GM23338 (cell line): ENCODE results near the gene ITIH5. TPM values are rescaled to one million over a fixed set of nuclear protein-coding genes. Genes with fewer than 3 reads are reported as not detected.

ENCODE experiments used
- ATAC-seq: fragments of 200-7000 bp; cut with Tn5 transposase; 3 replicates; pipeline ENCODE4 v1.9.1; 2020
- DNase-seq: peaks from one replicate; pipeline ENCODE4 v3.0.0-alpha.2; 2015; ENCODE audit warnings: low spot score
- H2AFZ ChIP-seq: fragments of 200-600 bp; sonication (generic); 2 replicates; pipeline ENCODE4 v1.8.0; 2016; ENCODE audit warnings: antibody characterized with exemption, mild to moderate bottlenecking, moderate library complexity
- H3F3A ChIP-seq: fragments of 200-600 bp; sonication (generic); replicated peaks from 2 replicates; pipeline ENCODE4 v1.8.0; 2017; ENCODE audit warnings: antibody characterized with exemption, mixed run types, low read depth
- H3K27ac ChIP-seq: fragments of 200-600 bp; sonication (generic); 2 replicates; pipeline ENCODE4 v1.6.1; 2016; ENCODE audit warnings: low read depth
- H3K27me3 ChIP-seq: fragments of 200-600 bp; sonication (generic); 2 replicates; pipeline ENCODE4 v1.8.0; 2016; ENCODE audit warnings: mild to moderate bottlenecking, mixed run types, moderate library complexity; ENCODE audit not compliant: insufficient read depth
- H3K36me3 ChIP-seq: fragments of 200-600 bp; sonication (generic); 2 replicates; pipeline ENCODE4 v1.8.0; 2016; ENCODE audit warnings: mild to moderate bottlenecking; ENCODE audit not compliant: insufficient read depth
- H3K4me1 ChIP-seq: fragments of 200-600 bp; sonication (generic); 2 replicates; pipeline ENCODE4 v1.8.0; 2016; ENCODE audit warnings: mild to moderate bottlenecking, moderate library complexity; ENCODE audit not compliant: insufficient read depth
- H3K4me2 ChIP-seq: fragments of 200-600 bp; sonication (generic); 2 replicates; pipeline ENCODE4 v1.7.1; 2017; ENCODE audit warnings: mixed run types
- H3K4me3 ChIP-seq: fragments of 200-600 bp; sonication (generic); 2 replicates; pipeline ENCODE4 v1.6.1; 2016; ENCODE audit warnings: mixed run types
- H3K79me2 ChIP-seq: fragments of 200-600 bp; sonication (generic); replicated peaks from 2 replicates; pipeline ENCODE4 v1.8.0; 2017; ENCODE audit warnings: mild to moderate bottlenecking; ENCODE audit not compliant: insufficient read depth
- H3K9me2 ChIP-seq: fragments of 200-600 bp; sonication (generic); 2 replicates; pipeline ENCODE4 v1.8.0; 2017; ENCODE audit not compliant: insufficient read depth
- H4K20me1 ChIP-seq: fragments of 200-600 bp; sonication (generic); replicated peaks from 2 replicates; pipeline ENCODE4 v1.8.0; 2017; ENCODE audit warnings: mild to moderate bottlenecking; ENCODE audit not compliant: insufficient read depth
- H3K27ac Mint-ChIP-seq: 2 replicates; pipeline ENCODE4 v1.8.0; 2020; ENCODE audit warnings: inconsistent platforms, mild to moderate bottlenecking, moderate library complexity, mixed read lengths
- H3K27me3 Mint-ChIP-seq: 3 replicates; pipeline ENCODE4 v1.8.0; 2022; ENCODE audit warnings: low read depth, mild to moderate bottlenecking, moderate library complexity, mixed read lengths, inconsistent platforms; ENCODE audit not compliant: insufficient read depth, poor library complexity
- H3K36me3 Mint-ChIP-seq: 3 replicates; pipeline ENCODE4 v1.8.0; 2021; ENCODE audit warnings: low read depth, mild to moderate bottlenecking, inconsistent platforms, moderate library complexity, mixed read lengths
- H3K4me1 Mint-ChIP-seq: 3 replicates; pipeline ENCODE4 v1.8.0; 2020; ENCODE audit warnings: mild to moderate bottlenecking, inconsistent platforms, mixed read lengths
- H3K4me3 Mint-ChIP-seq: 3 replicates; pipeline ENCODE4 v1.8.0; 2021; ENCODE audit warnings: moderate library complexity, mild to moderate bottlenecking, inconsistent platforms, mixed read lengths
- H3K9me3 Mint-ChIP-seq: 3 replicates; pipeline ENCODE4 v1.8.0; 2020; ENCODE audit warnings: moderate library complexity, mild to moderate bottlenecking, inconsistent platforms, mixed read lengths
- ETS1 ChIP-seq: IDR thresholded peaks from 2 replicates; pipeline ENCODE4 v1.6.1; 2016; ENCODE audit warnings: antibody characterized with exemption
- EZH2 ChIP-seq: fragments of 200-600 bp; sonication (generic); IDR thresholded peaks from one replicate; pipeline ENCODE4 v1.8.0; 2017; ENCODE audit warnings: antibody characterized with exemption, mild to moderate bottlenecking, low read depth; ENCODE audit not compliant: unreplicated experiment
- EZH2phosphoT487 ChIP-seq: fragments of 200-600 bp; sonication (generic); IDR thresholded peaks from one replicate; pipeline ENCODE4 v1.8.1; 2018; ENCODE audit warnings: antibody characterized with exemption; ENCODE audit not compliant: unreplicated experiment
- JUNB ChIP-seq: IDR thresholded peaks from one replicate; pipeline ENCODE4 v1.6.1; 2016; ENCODE audit warnings: antibody characterized with exemption; ENCODE audit not compliant: unreplicated experiment
- NANOG ChIP-seq: IDR thresholded peaks from 2 replicates; pipeline ENCODE4 v1.6.1; 2016; ENCODE audit warnings: antibody characterized with exemption, borderline replicate concordance
- STAT1 ChIP-seq: IDR thresholded peaks from one replicate; pipeline ENCODE4 v1.6.1; 2016; ENCODE audit warnings: antibody characterized with exemption; ENCODE audit not compliant: unreplicated experiment
- ZNF114 ChIP-seq: fragments of 250-450 bp; sonication (Bioruptor Pico); IDR thresholded peaks from 2 replicates; pipeline ENCODE4 v1.5.0; 2020; ENCODE audit warnings: mild to moderate bottlenecking, moderate library complexity
- polyA plus RNA-seq: library from polyadenylated mRNA; unstranded; fragments of >200 nt; fragmentation: Nextera tagmentation; extraction: Ambion mirVana; gene quantifications from 2 replicates; pipeline ENCODE4 v1.2.1, GENCODE V29; 2016
- total RNA-seq: library from RNA; depleted of rRNA; stranded (reverse); fragments of >200 nt; shearing (Covaris generic); gene quantifications from 2 replicates; pipeline ENCODE4 v1.2.3, GENCODE V29; 2014
- TF ChIP-seq, protein P1 (sequence below): IDR thresholded peaks from one replicate; pipeline ENCODE4 v1.6.1; 2018; ENCODE audit warnings: antibody characterized with exemption; ENCODE audit not compliant: unreplicated experiment
- TF ChIP-seq, protein P2 (sequence below), 2 experiments: fragments of 200-600 bp in 1 of 2; sonication (generic) in 1 of 2; conservative IDR thresholded peaks; 2 replicates each; pipeline versions ENCODE4 v1.5.1 to v1.6.1; 2016 to 2017; ENCODE audit warnings: antibody characterized with exemption in 2 of 2, low read depth in 2 of 2, mild to moderate bottlenecking in 2 of 2, moderate library complexity in 1 of 2
- TF ChIP-seq, protein P3 (sequence below): fragments of 250-450 bp; sonication (Bioruptor Pico); IDR thresholded peaks from 2 replicates; pipeline ENCODE4 v1.5.0; 2020; ENCODE audit warnings: mild to moderate bottlenecking, moderate library complexity

The ITIH5 gene
- total and polyA plus RNA-seq, 2 experiments from 2014 or later, result 0.99 to 2.2 TPM

DNA sequence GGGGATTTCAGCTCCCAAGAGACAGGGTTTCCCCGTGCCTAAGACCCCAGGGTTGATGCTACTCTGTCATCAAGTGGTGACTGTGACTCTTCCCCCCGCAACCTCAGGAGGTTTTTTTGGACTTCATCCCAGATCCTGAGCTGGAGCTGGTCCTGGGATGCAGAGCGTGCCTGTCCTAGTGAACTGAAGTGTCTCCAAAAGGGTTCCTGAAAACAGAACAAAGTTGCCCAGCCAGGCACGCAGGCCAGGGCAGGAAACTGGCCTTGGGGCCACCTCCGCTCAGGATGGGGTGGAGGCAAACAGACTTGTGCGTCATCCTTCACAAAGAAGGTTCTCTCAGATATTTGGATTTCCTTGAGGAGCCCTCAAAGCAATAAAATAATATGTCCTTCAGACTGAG is 118.9 kb downstream of the ITIH5 start:
- Histone ChIP-seq H3K4me2 (no peak overlapping the region), H3K27ac (no peak overlapping the region), H3K9me2 (peaks cover 5% of the 10 kb centered on the region; the same call in 1 of the 2 replicates), H3K36me3 (no peaks in the 10 kb centered on the region), H3K27me3 (no peaks in the 10 kb centered on the region), H3F3A (no peaks in the 10 kb centered on the region), H3K4me3 (no peak overlapping the region), H2AFZ (peak overlapping the region; percentile 43; the same call in 1 of the 2 replicates), H4K20me1 (no peaks in the 10 kb centered on the region), H3K79me2 (no peaks in the 10 kb centered on the region), H3K4me1 (0 out of 2 replicates have a peak, but pooled peaks cover 3% of the 10 kb centered on the region)
- ATAC-seq, result no peak
- H3K27me3 Mint-ChIP-seq, result peaks cover 8% of the 10 kb centered on the region
- H3K4me1 Mint-ChIP-seq, result peaks cover 5% of the 10 kb centered on the region
- TF ChIP-seq EZH2, result no peak
- TF ChIP-seq STAT1, result no peak
- TF ChIP-seq, protein P1, sequence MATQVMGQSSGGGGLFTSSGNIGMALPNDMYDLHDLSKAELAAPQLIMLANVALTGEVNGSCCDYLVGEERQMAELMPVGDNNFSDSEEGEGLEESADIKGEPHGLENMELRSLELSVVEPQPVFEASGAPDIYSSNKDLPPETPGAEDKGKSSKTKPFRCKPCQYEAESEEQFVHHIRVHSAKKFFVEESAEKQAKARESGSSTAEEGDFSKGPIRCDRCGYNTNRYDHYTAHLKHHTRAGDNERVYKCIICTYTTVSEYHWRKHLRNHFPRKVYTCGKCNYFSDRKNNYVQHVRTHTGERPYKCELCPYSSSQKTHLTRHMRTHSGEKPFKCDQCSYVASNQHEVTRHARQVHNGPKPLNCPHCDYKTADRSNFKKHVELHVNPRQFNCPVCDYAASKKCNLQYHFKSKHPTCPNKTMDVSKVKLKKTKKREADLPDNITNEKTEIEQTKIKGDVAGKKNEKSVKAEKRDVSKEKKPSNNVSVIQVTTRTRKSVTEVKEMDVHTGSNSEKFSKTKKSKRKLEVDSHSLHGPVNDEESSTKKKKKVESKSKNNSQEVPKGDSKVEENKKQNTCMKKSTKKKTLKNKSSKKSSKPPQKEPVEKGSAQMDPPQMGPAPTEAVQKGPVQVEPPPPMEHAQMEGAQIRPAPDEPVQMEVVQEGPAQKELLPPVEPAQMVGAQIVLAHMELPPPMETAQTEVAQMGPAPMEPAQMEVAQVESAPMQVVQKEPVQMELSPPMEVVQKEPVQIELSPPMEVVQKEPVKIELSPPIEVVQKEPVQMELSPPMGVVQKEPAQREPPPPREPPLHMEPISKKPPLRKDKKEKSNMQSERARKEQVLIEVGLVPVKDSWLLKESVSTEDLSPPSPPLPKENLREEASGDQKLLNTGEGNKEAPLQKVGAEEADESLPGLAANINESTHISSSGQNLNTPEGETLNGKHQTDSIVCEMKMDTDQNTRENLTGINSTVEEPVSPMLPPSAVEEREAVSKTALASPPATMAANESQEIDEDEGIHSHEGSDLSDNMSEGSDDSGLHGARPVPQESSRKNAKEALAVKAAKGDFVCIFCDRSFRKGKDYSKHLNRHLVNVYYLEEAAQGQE, result no peak
- TF ChIP-seq ZNF114, result no peak
- no peak for TF ChIP-seq JUNB
- no peak for TF ChIP-seq EZH2phosphoT487
- TF ChIP-seq, protein P2, sequence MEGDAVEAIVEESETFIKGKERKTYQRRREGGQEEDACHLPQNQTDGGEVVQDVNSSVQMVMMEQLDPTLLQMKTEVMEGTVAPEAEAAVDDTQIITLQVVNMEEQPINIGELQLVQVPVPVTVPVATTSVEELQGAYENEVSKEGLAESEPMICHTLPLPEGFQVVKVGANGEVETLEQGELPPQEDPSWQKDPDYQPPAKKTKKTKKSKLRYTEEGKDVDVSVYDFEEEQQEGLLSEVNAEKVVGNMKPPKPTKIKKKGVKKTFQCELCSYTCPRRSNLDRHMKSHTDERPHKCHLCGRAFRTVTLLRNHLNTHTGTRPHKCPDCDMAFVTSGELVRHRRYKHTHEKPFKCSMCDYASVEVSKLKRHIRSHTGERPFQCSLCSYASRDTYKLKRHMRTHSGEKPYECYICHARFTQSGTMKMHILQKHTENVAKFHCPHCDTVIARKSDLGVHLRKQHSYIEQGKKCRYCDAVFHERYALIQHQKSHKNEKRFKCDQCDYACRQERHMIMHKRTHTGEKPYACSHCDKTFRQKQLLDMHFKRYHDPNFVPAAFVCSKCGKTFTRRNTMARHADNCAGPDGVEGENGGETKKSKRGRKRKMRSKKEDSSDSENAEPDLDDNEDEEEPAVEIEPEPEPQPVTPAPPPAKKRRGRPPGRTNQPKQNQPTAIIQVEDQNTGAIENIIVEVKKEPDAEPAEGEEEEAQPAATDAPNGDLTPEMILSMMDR (conservative IDR thresholded peaks at IDR 0.05; ENCODE audit: low read depth in 2 of 2), result no peak
- no peak for TF ChIP-seq NANOG
- no peak for TF ChIP-seq ETS1
- TF ChIP-seq, protein P3, sequence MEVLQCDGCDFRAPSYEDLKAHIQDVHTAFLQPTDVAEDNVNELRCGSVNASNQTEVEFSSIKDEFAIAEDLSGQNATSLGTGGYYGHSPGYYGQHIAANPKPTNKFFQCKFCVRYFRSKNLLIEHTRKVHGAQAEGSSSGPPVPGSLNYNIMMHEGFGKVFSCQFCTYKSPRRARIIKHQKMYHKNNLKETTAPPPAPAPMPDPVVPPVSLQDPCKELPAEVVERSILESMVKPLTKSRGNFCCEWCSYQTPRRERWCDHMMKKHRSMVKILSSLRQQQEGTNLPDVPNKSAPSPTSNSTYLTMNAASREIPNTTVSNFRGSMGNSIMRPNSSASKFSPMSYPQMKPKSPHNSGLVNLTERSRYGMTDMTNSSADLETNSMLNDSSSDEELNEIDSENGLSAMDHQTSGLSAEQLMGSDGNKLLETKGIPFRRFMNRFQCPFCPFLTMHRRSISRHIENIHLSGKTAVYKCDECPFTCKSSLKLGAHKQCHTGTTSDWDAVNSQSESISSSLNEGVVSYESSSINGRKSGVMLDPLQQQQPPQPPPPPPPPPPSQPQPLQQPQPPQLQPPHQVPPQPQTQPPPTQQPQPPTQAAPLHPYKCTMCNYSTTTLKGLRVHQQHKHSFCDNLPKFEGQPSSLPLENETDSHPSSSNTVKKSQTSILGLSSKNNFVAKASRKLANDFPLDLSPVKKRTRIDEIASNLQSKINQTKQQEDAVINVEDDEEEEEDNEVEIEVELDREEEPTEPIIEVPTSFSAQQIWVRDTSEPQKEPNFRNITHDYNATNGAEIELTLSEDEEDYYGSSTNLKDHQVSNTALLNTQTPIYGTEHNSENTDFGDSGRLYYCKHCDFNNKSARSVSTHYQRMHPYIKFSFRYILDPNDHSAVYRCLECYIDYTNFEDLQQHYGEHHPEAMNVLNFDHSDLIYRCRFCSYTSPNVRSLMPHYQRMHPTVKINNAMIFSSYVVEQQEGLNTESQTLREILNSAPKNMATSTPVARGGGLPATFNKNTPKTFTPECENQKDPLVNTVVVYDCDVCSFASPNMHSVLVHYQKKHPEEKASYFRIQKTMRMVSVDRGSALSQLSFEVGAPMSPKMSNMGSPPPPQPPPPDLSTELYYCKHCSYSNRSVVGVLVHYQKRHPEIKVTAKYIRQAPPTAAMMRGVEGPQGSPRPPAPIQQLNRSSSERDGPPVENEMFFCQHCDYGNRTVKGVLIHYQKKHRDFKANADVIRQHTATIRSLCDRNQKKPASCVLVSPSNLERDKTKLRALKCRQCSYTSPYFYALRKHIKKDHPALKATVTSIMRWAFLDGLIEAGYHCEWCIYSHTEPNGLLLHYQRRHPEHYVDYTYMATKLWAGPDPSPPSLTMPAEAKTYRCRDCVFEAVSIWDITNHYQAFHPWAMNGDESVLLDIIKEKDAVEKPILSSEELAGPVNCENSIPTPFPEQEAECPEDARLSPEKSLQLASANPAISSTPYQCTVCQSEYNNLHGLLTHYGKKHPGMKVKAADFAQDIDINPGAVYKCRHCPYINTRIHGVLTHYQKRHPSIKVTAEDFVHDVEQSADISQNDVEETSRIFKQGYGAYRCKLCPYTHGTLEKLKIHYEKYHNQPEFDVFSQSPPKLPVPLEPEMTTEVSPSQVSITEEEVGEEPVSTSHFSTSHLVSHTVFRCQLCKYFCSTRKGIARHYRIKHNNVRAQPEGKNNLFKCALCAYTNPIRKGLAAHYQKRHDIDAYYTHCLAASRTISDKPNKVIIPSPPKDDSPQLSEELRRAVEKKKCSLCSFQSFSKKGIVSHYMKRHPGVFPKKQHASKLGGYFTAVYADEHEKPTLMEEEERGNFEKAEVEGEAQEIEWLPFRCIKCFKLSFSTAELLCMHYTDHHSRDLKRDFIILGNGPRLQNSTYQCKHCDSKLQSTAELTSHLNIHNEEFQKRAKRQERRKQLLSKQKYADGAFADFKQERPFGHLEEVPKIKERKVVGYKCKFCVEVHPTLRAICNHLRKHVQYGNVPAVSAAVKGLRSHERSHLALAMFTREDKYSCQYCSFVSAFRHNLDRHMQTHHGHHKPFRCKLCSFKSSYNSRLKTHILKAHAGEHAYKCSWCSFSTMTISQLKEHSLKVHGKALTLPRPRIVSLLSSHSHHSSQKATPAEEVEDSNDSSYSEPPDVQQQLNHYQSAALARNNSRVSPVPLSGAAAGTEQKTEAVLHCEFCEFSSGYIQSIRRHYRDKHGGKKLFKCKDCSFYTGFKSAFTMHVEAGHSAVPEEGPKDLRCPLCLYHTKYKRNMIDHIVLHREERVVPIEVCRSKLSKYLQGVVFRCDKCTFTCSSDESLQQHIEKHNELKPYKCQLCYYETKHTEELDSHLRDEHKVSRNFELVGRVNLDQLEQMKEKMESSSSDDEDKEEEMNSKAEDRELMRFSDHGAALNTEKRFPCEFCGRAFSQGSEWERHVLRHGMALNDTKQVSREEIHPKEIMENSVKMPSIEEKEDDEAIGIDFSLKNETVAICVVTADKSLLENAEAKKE, result no peak
- H3K9me3 Mint-ChIP-seq, result no peaks in the 10 kb centered on the region
- no peaks in the 10 kb centered on the region for H3K36me3 Mint-ChIP-seq
- H3K27ac Mint-ChIP-seq, result no peak overlapping the region
- no peak overlapping the region for H3K4me3 Mint-ChIP-seq
- no peak for DNase-seq
